ENCODE measurements around the gene KIF1A.

KIF1A gene

DNA sequence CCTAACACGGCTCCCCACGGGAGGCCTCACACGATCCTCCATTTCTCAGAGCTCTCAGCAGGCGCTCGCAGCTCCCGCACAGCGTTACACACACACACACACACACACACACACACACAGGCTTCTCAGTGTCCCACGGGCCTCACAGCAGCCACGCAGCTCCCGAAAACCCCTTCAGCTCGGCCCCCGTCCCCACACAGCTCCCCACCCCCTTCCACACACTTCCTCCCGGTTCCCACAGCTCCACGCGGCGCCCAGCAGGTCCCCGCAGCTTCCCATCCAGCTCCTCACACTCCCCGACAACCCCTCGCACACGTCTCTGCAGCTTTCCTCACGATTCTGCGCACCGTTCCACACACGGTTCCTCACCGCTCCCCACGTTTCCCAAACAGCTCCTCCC lies 41.6 kb downstream of the KIF1A start:
- TF ChIP-seq, protein P1, sequence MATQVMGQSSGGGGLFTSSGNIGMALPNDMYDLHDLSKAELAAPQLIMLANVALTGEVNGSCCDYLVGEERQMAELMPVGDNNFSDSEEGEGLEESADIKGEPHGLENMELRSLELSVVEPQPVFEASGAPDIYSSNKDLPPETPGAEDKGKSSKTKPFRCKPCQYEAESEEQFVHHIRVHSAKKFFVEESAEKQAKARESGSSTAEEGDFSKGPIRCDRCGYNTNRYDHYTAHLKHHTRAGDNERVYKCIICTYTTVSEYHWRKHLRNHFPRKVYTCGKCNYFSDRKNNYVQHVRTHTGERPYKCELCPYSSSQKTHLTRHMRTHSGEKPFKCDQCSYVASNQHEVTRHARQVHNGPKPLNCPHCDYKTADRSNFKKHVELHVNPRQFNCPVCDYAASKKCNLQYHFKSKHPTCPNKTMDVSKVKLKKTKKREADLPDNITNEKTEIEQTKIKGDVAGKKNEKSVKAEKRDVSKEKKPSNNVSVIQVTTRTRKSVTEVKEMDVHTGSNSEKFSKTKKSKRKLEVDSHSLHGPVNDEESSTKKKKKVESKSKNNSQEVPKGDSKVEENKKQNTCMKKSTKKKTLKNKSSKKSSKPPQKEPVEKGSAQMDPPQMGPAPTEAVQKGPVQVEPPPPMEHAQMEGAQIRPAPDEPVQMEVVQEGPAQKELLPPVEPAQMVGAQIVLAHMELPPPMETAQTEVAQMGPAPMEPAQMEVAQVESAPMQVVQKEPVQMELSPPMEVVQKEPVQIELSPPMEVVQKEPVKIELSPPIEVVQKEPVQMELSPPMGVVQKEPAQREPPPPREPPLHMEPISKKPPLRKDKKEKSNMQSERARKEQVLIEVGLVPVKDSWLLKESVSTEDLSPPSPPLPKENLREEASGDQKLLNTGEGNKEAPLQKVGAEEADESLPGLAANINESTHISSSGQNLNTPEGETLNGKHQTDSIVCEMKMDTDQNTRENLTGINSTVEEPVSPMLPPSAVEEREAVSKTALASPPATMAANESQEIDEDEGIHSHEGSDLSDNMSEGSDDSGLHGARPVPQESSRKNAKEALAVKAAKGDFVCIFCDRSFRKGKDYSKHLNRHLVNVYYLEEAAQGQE (IDR thresholded peaks at IDR 0.05; ENCODE audit: insufficient read depth in 1 of 2, low read depth in 2 of 2, low read length in 2 of 2) = no peak
- TF ChIP-seq FOXP2 (optimal IDR thresholded peaks at IDR 0.05; ENCODE audit: borderline replicate concordance, extremely low read depth, extremely low read length, insufficient read depth) (no peak), SIN3A (IDR thresholded peaks at IDR 0.05; ENCODE audit: borderline replicate concordance, insufficient read depth, low read length) (no peak), TAF1 (IDR thresholded peaks at IDR 0.05; ENCODE audit: borderline replicate concordance, insufficient read depth, low read length) (no peak), POLR2AphosphoS5 (IDR thresholded peaks at IDR 0.05; ENCODE audit: low read depth, low read length) (no peak)

DNA sequence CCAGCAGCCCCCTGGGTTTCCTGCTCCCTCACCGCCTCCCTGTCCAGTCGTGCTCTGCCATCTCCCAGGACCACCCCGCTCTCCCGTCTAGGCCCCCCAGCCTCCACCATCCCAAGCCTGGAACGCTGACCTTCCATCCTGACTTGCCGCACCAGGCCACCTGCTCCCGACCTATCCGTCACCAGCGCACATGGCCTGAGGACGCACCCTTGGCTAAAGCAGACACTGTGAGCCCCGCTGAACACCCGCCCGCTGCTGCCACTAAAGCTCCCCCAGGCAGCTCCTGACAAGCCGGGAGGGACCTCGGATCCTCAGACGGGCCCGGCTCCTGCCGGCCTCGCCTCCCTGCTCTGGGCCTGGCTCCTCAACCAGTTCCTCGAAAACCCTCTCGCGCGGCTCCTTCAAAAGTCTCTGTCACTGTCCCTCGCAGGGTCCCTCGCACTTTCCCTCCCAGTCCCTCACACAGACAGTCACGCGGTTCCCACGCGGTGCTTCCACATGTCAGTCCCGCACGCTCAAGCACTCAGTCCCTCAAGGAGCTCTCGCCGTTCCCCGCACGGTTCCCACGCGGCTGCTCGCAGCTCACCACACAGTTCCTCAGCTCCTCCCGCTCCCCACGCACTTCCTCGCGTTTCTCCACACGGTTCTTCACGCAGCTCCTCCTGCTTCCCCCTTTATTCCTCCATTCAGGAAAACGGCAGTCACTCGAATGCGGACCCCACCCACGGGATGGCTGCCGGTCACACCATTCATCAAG lies 42.4 kb downstream of the KIF1A start:
- no peak for TF ChIP-seq POLR2AphosphoS5 (IDR thresholded peaks at IDR 0.05; ENCODE audit: low read depth, low read length)
- no peak for TF ChIP-seq SIN3A (IDR thresholded peaks at IDR 0.05; ENCODE audit: borderline replicate concordance, insufficient read depth, low read length)
- no peak for TF ChIP-seq TAF1 (IDR thresholded peaks at IDR 0.05; ENCODE audit: borderline replicate concordance, insufficient read depth, low read length)
- TF ChIP-seq, protein P1 (IDR thresholded peaks at IDR 0.05; ENCODE audit: insufficient read depth in 1 of 2, low read depth in 2 of 2, low read length in 2 of 2) = no peak
- no peak for TF ChIP-seq FOXP2 (optimal IDR thresholded peaks at IDR 0.05; ENCODE audit: borderline replicate concordance, extremely low read depth, extremely low read length, insufficient read depth)

DNA sequence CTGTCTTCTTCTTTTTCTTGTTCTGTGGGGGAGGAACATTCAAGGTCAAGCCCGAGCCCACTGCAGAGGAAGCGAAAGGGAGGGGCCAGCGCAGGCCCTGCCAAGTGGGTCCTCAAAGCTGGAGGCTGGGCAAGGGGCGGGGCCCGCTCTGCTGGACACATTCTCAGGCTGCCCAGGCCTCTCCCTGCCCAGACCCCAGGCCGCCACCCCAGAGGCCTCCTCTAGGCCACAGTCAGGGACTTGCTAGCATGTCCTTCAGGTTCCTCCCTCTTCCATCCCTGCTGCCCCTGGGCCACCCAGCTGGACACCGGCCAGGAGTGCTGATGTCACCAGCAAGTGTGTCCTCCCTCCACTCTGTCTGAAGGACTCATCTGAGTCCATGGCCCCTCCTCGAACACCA lies 44.1 kb downstream of the KIF1A start:
- no peak for TF ChIP-seq FOXP2 (optimal IDR thresholded peaks at IDR 0.05; ENCODE audit: borderline replicate concordance, extremely low read depth, extremely low read length, insufficient read depth)
- TF ChIP-seq POLR2AphosphoS5 (IDR thresholded peaks at IDR 0.05; ENCODE audit: low read depth, low read length) = no peak
- TF ChIP-seq SIN3A (IDR thresholded peaks at IDR 0.05; ENCODE audit: borderline replicate concordance, insufficient read depth, low read length) = no peak
- no peak for TF ChIP-seq TAF1 (IDR thresholded peaks at IDR 0.05; ENCODE audit: borderline replicate concordance, insufficient read depth, low read length)
- TF ChIP-seq, protein P1 (IDR thresholded peaks at IDR 0.05; ENCODE audit: insufficient read depth in 1 of 2, low read depth in 2 of 2, low read length in 2 of 2) = no peak

DNA sequence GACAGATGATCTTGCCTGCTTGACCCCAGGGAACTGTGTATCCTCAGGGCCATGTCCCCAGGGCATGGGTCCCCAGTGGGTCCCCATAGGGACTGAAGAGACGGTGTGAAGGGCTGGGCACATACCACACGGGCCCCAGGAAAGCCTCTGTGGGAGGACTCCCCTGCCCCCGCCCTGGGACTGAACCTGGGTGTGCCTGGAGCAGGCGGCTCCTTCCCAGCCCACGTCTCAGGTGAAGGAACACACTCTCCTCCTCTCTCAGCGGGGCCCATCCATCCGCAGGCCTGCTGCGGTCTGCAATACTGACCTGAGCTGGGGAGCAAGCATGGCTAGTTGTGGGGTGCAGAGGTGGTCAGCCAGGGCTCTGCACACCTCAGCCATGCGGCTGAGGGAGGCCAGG lies 45.2 kb downstream of the KIF1A start:
- TF ChIP-seq SIN3A (IDR thresholded peaks at IDR 0.05; ENCODE audit: borderline replicate concordance, insufficient read depth, low read length) (no peak), POLR2AphosphoS5 (IDR thresholded peaks at IDR 0.05; ENCODE audit: low read depth, low read length) (no peak), TAF1 (IDR thresholded peaks at IDR 0.05; ENCODE audit: borderline replicate concordance, insufficient read depth, low read length) (no peak), FOXP2 (optimal IDR thresholded peaks at IDR 0.05; ENCODE audit: borderline replicate concordance, extremely low read depth, extremely low read length, insufficient read depth) (no peak)
- TF ChIP-seq, protein P1 (IDR thresholded peaks at IDR 0.05; ENCODE audit: insufficient read depth in 1 of 2, low read depth in 2 of 2, low read length in 2 of 2) = no peak
